ENCODE results near the gene GABPA.

GABPA gene

GRCh38 chr21:25811186-25811585 lies 76.4 kb downstream of the GABPA start:
- TF ChIP-seq SUZ12 (IDR thresholded peaks at IDR 0.05; ENCODE audit: extremely low read depth, insufficient read depth, insufficient read length), result no peak
- TF ChIP-seq ZNF274 (IDR thresholded peaks at IDR 0.05; ENCODE audit: low read depth, low read length), result no peak
- no peak for TF ChIP-seq YY1 (IDR thresholded peaks at IDR 0.05; ENCODE audit: insufficient read depth, insufficient read length)
- Histone ChIP-seq H3K27me3 (ENCODE audit: insufficient read depth, insufficient read length) (no peaks in the 10 kb centered on the region), H3K4me3 (ENCODE audit: insufficient read length, low read depth) (no peak overlapping the region), H3K9ac (ENCODE audit: insufficient read length, low read depth) (no peak overlapping the region), H3K36me3 (ENCODE audit: insufficient read depth, insufficient read length, low read length) (no peaks in the 10 kb centered on the region), H3K4me1 (ENCODE audit: insufficient read depth, insufficient read length) (no peaks in the 10 kb centered on the region), H3K9me3 (ENCODE audit: insufficient read depth, low read length) (no peaks in the 10 kb centered on the region)
- no peak for DNase-seq (ENCODE audit: low read depth, low spot score)

DNA sequence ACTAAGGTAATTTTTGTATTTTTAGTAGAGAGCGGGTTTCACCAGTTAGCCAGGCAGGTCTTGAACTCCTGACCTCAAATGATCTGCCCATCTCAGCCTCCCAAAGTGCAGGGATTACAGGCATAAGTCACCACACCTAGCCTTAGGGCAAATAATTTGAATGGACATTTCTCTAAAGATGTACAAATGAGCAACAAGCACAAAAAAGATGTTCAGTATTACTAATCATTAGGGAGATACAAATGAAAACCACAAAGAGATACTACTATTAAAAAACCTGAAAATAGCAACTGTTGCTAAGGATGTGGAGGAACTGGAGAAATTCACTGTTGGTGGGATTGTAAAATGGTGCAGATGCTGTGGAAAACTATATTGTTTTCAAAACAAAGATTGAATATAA lies 79.1 kb downstream of the GABPA start:
- Histone ChIP-seq H3K36me3 (ENCODE audit: insufficient read depth, insufficient read length, low read length) (no peaks in the 10 kb centered on the region), H3K4me3 (ENCODE audit: insufficient read length, low read depth) (no peak overlapping the region), H3K9ac (ENCODE audit: insufficient read length, low read depth) (no peak overlapping the region), H3K9me3 (ENCODE audit: insufficient read depth, low read length) (no peaks in the 10 kb centered on the region), H3K4me1 (ENCODE audit: insufficient read depth, insufficient read length) (no peaks in the 10 kb centered on the region), H3K27me3 (ENCODE audit: insufficient read depth, insufficient read length) (no peaks in the 10 kb centered on the region)
- DNase-seq (ENCODE audit: low read depth, low spot score), result no peak
- TF ChIP-seq ZNF274 (IDR thresholded peaks at IDR 0.05; ENCODE audit: low read depth, low read length) (no peak), YY1 (IDR thresholded peaks at IDR 0.05; ENCODE audit: insufficient read depth, insufficient read length) (no peak), SUZ12 (IDR thresholded peaks at IDR 0.05; ENCODE audit: extremely low read depth, insufficient read depth, insufficient read length) (no peak)

- no peaks in the 10 kb centered on the region for H3K9me3 ChIP-seq (ENCODE audit: insufficient read depth, low read length)
- TF ChIP-seq YY1 (IDR thresholded peaks at IDR 0.05; ENCODE audit: insufficient read depth, insufficient read length) (no peak), ZNF274 (IDR thresholded peaks at IDR 0.05; ENCODE audit: low read depth, low read length) (no peak), SUZ12 (IDR thresholded peaks at IDR 0.05; ENCODE audit: extremely low read depth, insufficient read depth, insufficient read length) (no peak)
- no peak overlapping the region for H3K9ac ChIP-seq (ENCODE audit: insufficient read length, low read depth)
- H3K36me3 ChIP-seq (ENCODE audit: insufficient read depth, insufficient read length, low read length), result no peaks in the 10 kb centered on the region
- no peak for DNase-seq (ENCODE audit: low read depth, low spot score)
- H3K27me3 ChIP-seq (ENCODE audit: insufficient read depth, insufficient read length), result no peaks in the 10 kb centered on the region
- H3K4me3 ChIP-seq (ENCODE audit: insufficient read length, low read depth), result no peak overlapping the region
- no peaks in the 10 kb centered on the region for H3K4me1 ChIP-seq (ENCODE audit: insufficient read depth, insufficient read length)
Measured at GRCh38 chr21:25818121-25818520, 83.3 kb downstream of the GABPA start.

GRCh38 chr21:25818551-25818950 lies 83.8 kb downstream of the GABPA start:
- Histone ChIP-seq H3K9ac (ENCODE audit: insufficient read length, low read depth) (no peak overlapping the region), H3K4me3 (ENCODE audit: insufficient read length, low read depth) (no peak overlapping the region), H3K36me3 (ENCODE audit: insufficient read depth, insufficient read length, low read length) (no peaks in the 10 kb centered on the region), H3K4me1 (ENCODE audit: insufficient read depth, insufficient read length) (no peaks in the 10 kb centered on the region), H3K27me3 (ENCODE audit: insufficient read depth, insufficient read length) (no peaks in the 10 kb centered on the region), H3K9me3 (ENCODE audit: insufficient read depth, low read length) (no peaks in the 10 kb centered on the region)
- no peak for DNase-seq (ENCODE audit: low read depth, low spot score)
- TF ChIP-seq SUZ12 (IDR thresholded peaks at IDR 0.05; ENCODE audit: extremely low read depth, insufficient read depth, insufficient read length) (no peak), ZNF274 (IDR thresholded peaks at IDR 0.05; ENCODE audit: low read depth, low read length) (no peak), YY1 (IDR thresholded peaks at IDR 0.05; ENCODE audit: insufficient read depth, insufficient read length) (no peak)

Data from NT2/D1 (cell line).